ENCODE measurements around the gene RNF212.

Gene RNF212

DNA sequence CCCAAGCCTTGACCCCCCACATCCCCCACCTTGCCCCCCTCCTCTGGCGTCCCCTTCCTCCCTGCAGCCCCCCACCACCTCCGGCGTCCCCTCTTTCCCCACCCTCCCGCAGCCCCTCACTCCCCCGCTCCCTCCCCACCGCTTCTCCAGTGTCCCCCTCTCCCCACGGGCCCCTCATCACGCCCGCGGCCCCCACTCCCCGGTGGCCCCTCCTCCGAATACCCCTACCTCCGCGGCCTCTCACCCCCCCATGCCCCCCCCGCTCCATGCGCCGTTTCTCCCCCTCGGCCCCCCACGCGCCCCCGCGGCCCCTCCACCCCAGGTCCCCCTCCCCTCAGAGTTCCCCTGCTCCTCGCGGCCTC, 562 bp downstream of the RNF212 start:
- DNase-seq: no peak

GRCh38 chr4:1112174-1112820, 1.1 kb downstream of the RNF212 start:
- DNase-seq: peak in 1 of 3 experiments; percentile 26

DNA sequence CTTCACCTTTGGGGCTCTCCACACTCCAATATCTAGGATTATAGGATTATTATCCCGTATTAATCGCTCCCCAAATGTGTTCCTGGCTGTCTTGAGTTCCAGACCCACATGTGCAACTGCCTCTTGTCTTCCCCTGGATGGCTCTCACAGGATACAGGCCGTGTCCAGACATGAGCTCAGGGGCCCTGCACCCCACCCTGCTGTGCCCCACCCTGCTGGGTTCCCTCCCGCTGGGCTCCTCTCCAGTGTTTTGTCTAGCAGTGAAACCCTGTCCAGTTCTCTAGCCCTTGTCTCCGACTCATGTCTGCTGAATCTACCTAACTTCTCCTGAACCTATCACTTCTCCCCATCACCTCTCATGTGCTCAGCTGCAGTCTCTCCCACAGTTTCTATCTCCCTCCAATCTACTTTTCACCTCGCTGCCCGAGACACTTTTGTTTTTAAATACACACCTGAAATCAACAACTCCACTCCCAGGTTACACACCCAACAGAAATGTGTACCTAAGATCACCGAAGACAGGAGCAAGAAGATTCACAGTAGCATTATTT, 2.0 kb downstream of the RNF212 start:
- DNase-seq: no peak

DNA sequence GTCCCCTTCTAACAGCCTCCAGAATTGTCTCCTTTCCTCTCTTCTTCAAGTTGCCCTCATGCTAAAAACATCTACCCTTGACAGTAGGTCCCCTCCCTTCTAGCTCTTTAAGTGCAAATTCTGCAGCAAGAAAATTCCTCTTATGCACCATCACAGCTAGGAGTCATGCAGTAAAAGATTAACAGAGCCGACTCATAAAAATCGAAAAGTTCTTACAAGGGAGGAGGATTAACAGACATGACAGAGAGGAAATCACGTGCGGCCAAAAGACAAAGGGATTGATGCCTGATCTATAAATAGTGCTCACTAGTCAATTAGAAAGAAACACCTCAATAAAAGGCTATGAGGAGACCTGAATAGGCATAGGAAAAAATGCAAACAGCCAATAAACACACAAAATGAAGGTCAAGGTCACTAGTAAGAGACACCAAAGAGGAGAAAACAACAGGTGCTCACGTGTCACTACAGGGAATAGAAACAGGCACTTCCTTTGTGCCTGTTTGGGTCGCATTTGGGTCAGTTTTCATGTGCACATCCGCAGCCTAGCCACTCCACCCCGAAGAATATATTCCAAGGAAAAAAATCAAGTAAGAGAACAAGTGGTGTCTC, 3.4 kb downstream of the RNF212 start:
- no peak for DNase-seq

DNA sequence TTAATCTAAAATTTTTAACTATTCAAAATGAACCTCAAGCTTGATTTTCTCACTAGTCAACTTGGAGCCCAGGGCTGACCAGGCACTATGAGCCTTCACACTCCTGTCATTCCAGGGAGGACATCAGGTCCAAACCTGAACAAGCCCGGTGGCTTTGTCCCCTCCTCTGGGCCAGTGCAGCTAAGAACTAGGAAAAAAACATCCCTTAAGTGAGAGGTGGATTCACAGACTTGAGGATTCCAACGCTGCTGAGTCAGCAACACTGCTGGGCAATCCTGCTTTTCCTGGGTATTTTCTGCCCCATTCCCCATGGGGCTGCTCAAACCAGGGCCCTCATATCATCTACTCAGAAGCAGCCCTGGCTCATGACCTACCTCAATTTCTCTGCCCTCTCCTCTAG, 4.0 kb downstream of the RNF212 start:
- no peak for DNase-seq

DNA sequence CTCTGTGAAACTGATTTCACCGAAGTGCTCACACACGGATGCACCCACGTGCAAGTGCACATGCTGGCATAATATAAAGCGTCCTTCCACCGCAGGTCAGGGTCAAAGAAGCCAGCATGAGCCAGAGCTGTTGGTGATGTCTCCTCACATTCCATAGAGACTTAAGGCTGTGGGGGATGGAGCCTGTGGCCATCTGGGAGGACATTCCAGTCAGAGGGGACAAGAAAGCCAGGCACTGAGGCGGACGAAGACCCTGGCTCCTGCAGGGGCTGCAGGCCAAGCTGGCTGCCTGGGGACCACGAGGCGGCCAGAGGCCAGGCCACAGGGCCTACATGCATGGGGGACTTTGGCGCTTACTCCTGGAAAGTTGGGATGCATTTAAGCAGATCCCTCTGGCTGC, 7.7 kb downstream of the RNF212 start:
- DNase-seq: no peak

- no peak for DNase-seq
Observed at GRCh38 chr4:1105067-1105466, 8.3 kb downstream of the RNF212 start.

- no peak for DNase-seq
Observed at GRCh38 chr4:1104647-1105046, 8.7 kb downstream of the RNF212 start.

DNA sequence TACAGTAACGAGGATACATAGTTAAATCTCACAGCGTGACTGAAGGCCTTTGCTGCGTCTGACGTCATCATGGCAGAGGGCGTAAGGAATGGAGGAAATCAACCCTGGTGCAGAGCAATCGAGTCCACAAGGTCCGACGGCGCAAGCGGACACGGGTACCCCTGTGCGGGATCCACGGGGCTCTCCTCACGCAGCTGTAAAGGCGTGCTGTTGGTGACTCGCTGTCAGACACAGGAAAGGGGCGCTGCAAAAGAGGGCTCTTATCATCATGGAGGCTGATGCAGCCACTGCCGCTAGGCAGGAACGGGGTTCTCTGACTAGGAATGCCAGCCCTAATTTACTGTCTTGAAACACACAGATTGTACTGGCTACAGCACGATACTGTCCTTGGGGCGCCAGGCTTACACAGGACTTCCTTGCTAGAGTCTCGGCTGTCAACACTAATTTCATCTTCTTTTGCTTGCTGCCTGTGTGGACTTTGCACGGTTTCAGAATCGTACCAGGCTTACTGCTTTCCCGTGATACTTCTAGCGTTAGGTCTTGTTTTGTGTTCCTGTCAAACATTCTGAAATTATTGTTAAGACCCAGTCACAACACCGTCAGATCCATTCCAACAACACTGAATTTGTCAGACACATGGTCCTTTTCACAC, 13.6 kb downstream of the RNF212 start:
- no peak for DNase-seq

DNA sequence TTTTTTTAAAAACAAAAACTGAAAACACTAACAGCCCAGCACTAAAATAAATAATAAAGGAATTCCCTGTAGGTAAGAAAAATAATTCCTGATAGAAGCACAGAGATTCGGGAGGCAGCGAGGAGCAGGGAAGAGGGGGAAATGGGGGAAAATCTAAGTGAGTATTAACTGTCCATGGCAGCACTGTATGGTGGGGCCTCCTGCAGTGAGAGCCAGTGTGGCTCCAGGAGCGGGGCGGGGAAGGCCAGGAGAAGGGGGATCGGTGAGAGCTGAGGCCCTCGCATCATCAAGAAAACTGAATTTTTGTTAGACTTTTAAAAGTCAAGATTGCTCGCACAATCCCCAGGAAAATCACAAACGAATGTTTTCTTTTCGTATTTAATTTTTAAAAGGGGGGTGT, 14.1 kb downstream of the RNF212 start:
- DNase-seq: no peak

DNA sequence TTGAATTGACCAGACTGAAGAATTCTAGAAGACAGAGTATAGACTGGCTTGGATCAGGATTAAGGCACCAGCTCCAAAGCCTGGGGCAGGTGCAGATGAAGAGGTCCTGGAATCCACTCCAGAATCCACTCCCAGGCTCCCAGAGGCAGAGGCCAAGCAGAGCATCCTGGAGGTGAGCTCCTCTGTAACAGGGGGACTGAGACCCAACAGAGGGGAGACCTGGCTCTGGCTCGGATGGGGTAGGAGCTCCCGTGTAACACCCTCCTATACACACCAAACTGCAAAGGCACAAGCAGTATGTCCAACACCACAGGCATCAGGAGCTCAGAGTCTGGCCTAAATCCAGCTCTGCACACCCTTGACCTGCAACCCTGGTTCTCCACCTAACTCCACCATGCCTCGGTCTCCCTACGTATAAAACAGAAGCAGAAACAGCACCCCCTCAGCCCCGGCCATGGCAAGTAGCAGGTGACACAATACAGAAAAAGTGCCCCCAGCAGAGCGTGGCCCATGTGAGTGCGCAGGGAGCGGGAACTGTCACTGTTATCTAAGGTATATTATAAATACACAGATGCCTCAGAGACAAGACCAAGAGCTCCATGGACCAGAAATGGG, 14.9 kb downstream of the RNF212 start:
- no peak for DNase-seq

DNA sequence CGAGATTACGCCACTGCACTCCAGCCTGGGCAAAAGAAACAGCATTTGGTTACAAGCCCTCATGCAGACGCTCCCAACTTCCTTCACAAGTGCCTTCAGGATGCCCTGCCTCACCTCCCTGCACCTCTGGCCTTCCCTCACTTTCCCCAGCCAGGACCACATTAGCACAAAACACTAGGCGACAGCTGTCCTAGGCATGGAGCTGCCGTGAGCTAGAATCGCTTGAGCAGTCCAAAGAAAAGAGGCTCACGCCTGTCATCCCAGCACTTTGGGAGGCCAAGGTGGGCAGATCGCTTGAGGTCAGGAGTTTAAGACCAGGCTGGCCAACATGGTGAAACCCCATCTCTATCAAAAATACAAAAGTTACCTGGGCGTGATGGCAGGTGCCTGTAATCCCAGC, 15.8 kb downstream of the RNF212 start:
- DNase-seq: no peak

DNA sequence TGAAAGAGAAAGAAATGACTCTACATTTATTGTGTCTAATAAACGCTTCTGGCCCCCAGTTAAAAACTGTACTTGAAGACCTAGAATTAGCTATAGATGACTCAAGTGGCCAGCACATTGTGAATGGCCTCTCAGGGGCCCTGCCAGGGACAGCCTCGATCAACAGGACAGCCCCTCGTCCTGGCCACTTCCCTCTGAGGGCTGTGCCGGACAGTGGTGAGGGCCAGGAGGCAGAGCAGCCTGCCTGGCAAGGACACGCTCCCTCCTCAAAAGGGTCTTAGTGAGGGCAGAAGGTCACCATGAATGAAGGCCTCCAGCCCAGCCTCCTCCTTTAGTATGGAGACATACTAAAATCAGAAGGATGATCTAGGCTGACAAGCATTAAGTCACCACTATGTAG, 16.5 kb downstream of the RNF212 start:
- no peak for DNase-seq

DNA sequence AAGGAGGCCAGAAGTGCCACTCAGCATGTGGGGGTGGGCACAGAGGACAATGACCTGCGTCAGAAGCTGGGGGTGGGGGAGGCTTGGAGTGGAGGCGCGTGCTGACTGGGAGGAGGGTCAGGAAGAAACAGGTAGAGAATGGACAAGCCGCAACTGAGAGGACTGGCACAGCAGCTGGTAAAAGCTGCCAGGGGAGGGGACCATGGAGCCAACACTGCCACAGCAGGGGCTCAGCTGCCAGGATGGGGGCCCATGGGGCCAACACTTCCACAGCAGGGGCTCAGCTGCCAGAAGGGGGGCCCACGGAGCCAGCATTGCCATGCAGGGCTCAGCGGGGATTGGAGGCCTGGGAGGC, 19.1 kb downstream of the RNF212 start:
- no peak for DNase-seq

DNA sequence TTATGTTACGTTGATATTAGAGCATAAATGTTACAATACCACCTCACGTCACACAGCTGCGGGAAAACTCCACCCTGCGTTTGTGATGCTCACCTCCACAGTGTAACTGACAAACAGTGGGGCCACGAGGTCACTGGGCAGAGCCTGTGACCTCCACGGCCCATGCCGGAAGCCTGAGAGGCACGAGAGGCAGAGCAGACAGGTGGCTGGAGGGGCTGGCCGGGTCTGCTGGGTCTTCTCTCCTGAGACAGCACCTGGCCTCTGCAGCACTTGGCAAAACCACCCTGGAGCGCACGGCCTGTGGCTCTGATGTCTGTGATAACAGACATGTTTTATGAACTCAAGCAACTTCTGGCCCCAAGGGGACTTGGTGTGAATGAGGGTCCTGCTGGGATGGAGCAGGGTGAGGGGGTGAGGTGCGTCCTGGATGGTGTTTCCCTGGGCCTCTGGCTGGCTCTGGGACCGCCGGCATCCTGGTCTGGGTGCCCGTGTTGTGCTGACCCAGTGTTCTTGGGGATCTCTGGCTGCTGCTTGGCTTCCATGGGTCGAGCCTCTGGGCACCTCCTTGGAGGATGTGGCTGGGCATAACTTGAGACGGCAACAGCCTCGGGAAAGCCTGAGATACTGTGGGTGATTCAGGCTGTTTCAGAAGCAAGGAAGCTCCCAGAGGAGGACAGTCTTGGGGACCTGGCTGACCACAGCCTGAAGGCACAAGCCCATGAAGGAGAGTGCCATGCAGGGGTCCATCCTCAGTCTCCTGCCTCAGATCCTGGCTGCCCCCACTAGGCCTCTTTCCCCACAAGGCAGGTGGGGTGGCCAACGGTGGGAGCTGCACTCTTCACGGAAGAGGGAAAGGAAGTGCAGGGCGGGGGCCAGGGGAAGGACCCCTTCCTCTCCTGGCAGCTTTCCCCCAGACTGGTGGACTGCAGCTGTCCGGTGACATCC, 19.7 kb downstream of the RNF212 start:
- DNase-seq: no peak

DNA sequence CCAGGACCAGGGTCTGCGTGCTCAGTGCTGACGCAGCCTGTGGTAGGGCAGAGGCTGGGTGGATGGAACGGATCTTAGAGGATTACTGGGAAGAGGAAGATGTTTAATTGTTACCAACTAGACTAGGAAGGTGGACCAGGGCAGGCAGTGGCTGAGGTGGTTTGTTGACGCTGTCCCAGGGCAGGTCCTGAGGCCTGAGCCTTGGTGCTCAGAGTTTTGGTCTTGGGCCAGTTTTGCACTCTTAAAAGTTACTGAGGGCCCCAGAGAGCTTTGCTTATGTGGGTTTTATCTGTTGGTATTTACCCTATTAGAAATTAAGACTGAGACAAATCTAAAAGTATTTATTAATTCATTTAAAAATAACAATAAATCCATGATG, 20.4 kb downstream of the RNF212 start:
- no peak for DNase-seq

DNA sequence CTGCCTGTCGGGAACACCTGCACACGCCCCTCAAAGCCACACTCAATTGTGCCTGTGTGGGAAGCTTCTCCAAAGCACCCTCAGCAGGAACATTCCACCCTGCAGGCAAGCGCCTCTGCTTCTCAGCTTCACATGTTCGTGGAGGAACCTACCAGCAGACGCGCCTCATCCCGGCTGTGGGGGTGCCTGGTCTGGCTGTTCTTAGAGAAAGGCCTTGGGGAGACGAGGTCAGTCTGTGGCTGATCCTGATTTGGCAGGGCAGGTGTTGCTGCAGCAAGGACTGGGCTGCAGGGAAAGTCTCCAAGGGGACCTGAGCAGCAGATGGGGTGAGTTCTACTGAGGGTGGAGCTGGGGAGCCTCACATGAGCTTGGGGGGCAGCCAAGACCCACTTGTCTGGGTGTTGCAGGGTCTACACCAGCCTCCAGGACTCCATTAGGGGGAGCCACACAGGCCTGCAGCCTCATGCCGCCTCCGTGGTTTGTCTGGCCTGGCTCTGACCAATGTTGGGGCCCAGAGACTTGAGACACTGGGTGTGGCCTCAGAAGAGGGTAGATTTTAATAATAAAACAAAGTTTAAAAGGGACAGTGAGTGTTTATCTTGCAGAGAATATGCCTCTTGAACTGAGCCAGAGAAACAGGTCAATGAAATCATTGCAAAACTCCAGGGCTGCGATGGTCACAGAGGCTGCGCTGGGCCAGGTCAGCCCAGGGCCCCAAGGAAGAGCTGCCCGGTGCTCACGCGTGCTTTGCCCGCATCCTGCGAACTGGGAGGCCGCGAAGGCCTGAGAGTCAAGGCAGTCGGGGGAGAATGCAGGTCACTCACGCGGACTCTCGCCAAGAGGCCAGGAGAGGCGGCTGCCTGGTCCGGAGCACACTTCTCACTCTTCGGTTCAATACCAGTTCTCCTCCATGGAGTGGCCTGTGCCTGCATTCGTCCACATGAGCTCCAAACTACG, 21.1 kb downstream of the RNF212 start:
- no peak for DNase-seq

- DNase-seq: no peak
Observed at GRCh38 chr4:1091561-1091995, 21.8 kb downstream of the RNF212 start.

DNA sequence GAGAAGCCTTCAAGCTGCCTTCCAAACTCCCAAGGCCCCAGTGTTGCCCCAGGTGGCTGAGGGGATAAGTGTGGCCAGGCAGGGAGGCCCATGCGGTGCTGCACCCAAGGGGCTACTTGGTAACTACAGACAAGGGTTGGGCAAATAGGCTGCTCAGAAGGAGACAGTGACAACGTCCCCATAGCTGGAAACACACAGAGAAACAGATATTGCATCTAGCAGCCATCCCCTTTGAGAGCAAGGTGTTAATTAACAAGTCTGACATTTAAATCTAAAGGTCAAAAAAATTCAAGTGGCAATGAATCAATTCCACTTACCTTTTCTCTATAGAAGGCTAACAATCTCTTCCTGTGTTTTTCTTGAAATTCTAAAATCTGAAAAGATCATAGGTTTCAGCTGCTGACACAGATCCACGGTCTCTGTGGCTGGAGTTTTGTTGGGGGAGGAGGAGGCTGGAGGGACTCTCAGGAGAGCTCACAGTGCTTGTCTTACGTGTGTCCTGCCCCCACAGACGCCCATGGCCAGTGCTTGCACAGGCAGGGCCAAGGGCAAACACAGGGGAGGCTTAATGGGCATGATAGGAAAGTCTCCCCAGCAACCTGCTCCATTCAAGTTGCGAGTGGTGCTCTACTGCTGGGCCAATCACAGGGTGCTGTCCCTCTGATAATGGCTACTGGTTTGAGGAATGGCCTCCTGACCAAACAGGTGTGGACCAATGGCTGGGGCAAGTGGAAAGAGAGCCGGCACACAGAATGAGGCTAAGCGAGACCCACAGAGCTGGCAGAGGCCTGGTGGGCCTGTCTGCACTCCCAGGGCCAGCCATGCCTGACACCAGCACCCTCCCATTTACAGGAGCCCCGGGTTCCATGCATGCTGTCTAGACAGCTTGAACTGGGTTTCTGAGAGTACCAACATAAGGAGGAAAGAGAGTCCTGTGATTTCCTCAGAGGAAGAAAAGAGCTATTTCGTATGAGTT, 22.6 kb downstream of the RNF212 start:
- no peak for DNase-seq

- no peak for DNase-seq
Observed at GRCh38 chr4:1090036-1090435, 23.3 kb downstream of the RNF212 start.
